ENCODE data around the gene EXD1. TPM values are rescaled to one million over a fixed set of nuclear protein-coding genes. Genes with fewer than 3 reads are reported as not detected.

Gene EXD1
- total RNA-seq, 1 donor from 2014 or later = not detected

DNA sequence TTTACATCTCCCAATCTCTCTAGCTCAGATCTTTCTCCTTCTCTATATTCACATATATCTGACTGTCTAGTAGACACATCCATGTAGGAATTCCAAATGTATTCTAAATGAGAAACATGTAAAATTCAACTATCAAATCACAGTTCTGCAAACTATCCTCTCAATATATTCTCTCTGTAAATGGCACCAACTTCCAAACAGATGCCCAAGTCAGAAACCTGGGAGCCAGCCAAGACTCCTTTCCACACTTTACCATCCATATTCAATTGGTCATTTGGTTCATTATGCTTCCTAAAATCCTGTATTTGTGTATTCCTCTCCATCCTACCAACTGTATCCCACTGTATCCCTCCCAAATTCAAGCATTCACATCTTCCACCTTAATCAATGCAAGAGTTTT lies 61.5 kb downstream of the EXD1 start:
- Histone ChIP-seq H3K27ac (no peak overlapping the region), H3K4me3 (no peak overlapping the region), H3K4me1 (no peaks in the 10 kb centered on the region), H3K9me3 (no peaks in the 10 kb centered on the region), H3K36me3 (no peaks in the 10 kb centered on the region), H3K27me3 (no peaks in the 10 kb centered on the region)
- intact Hi-C loops (cut with DNase I) = no loop called here
- TF ChIP-seq POLR2AphosphoS5 (IDR thresholded peaks at IDR 0.05; ENCODE audit: insufficient read depth in 1 of 2, low read depth in 1 of 2) = no peak
- TF ChIP-seq, protein P1, sequence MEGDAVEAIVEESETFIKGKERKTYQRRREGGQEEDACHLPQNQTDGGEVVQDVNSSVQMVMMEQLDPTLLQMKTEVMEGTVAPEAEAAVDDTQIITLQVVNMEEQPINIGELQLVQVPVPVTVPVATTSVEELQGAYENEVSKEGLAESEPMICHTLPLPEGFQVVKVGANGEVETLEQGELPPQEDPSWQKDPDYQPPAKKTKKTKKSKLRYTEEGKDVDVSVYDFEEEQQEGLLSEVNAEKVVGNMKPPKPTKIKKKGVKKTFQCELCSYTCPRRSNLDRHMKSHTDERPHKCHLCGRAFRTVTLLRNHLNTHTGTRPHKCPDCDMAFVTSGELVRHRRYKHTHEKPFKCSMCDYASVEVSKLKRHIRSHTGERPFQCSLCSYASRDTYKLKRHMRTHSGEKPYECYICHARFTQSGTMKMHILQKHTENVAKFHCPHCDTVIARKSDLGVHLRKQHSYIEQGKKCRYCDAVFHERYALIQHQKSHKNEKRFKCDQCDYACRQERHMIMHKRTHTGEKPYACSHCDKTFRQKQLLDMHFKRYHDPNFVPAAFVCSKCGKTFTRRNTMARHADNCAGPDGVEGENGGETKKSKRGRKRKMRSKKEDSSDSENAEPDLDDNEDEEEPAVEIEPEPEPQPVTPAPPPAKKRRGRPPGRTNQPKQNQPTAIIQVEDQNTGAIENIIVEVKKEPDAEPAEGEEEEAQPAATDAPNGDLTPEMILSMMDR (IDR thresholded peaks at IDR 0.05) = no peak
- TF ChIP-seq POLR2A (IDR thresholded peaks at IDR 0.05) = no peak
- no peak for DNase-seq (ENCODE audit: extremely low spot score in 2 of 2)

DNA sequence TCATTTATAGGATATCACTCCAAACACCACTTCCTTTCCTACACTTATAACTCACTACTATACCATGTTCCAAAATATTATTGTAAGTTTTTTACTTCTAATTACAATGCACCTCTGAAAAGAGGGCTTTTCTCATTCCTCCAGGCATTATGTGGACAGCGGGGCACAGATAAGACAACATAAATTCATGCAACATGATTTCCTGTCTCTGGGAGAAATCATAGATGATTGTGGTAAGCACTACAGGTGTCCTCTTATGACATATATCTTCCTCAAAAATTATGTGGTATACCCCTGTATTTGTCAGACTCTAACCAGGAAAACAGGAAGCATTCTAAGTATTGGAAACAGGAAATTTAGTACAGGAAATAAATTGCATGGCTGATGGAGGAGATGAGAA lies 68.8 kb downstream of the EXD1 start:
- no peak overlapping the region for H3K27ac ChIP-seq
- H3K9me3 ChIP-seq = no peaks in the 10 kb centered on the region
- intact Hi-C loops (cut with DNase I) = no loop called here
- no peaks in the 10 kb centered on the region for H3K36me3 ChIP-seq
- TF ChIP-seq POLR2AphosphoS5 (IDR thresholded peaks at IDR 0.05; ENCODE audit: insufficient read depth in 1 of 2, low read depth in 1 of 2) = no peak
- no peak for TF ChIP-seq POLR2A (IDR thresholded peaks at IDR 0.05)
- TF ChIP-seq, protein P1 (IDR thresholded peaks at IDR 0.05) = no peak
- no peaks in the 10 kb centered on the region for H3K4me1 ChIP-seq
- H3K27me3 ChIP-seq = no peaks in the 10 kb centered on the region
- DNase-seq (ENCODE audit: extremely low spot score in 2 of 2) = no peak
- H3K4me3 ChIP-seq = no peak overlapping the region

DNA sequence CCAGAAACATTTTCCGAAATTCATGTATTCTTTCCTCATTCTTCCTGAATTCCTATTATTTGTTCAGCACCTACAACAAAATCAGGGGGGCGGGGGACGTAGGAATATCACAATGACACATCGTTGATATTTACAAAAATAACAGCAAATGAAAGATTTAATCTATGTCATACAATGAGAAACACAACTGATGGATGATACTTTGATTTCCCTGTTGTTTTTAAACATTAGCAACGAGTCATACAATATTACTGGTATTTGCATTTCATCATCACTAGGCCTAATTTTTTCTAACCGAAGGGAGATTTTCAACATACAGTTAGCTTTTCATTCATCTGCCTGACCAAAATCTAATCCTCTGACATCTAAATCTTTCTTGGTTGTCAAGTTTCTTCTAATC lies 69.2 kb downstream of the EXD1 start:
- no peaks in the 10 kb centered on the region for H3K27me3 ChIP-seq
- H3K9me3 ChIP-seq = no peaks in the 10 kb centered on the region
- no peaks in the 10 kb centered on the region for H3K36me3 ChIP-seq
- no peak overlapping the region for H3K27ac ChIP-seq
- intact Hi-C loops (cut with DNase I) = no loop called here
- TF ChIP-seq, protein P1 (IDR thresholded peaks at IDR 0.05) = no peak
- TF ChIP-seq POLR2A (IDR thresholded peaks at IDR 0.05) (no peak), POLR2AphosphoS5 (IDR thresholded peaks at IDR 0.05; ENCODE audit: insufficient read depth in 1 of 2, low read depth in 1 of 2) (no peak)
- H3K4me3 ChIP-seq = no peak overlapping the region
- no peaks in the 10 kb centered on the region for H3K4me1 ChIP-seq
- DNase-seq (ENCODE audit: extremely low spot score in 2 of 2) = no peak

DNA sequence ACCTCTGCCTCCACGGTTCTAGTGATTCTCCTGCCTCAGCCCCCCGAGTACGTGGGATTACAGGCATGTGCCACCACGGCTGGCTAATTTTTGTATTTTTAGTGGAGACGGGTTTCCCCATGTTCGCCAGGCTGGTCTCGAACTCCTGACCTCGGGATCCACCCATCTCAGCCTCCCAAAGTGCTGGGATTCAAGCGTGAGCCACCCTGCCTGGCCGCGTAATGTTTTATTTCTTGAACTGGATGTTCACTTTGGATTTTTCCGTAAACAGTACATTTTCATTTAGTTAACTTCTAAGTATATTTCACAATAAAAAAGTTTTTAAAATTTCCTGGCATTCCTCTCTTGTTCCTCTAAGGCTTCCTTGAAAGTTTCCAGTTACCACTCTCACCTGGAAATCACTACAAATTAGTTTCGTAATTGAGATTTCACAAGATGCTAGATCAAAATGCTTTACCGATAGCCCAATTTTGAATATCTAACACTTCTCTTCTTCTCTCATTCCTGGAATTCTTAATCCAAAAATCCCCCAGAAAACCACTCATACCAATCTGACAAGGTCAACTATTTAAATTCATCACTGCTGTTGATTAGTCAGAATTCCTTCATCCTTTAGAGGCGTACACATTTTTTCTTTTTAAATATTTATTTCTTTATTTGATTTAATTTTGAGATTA lies 69.8 kb downstream of the EXD1 start:
- H3K4me1 ChIP-seq = no peaks in the 10 kb centered on the region
- H3K27ac ChIP-seq = no peak overlapping the region
- H3K27me3 ChIP-seq = no peaks in the 10 kb centered on the region
- no peak for DNase-seq (ENCODE audit: extremely low spot score in 2 of 2)
- intact Hi-C loops (cut with DNase I) = no loop called here
- no peaks in the 10 kb centered on the region for H3K36me3 ChIP-seq
- H3K4me3 ChIP-seq = no peak overlapping the region
- TF ChIP-seq POLR2A (IDR thresholded peaks at IDR 0.05) (no peak), POLR2AphosphoS5 (IDR thresholded peaks at IDR 0.05; ENCODE audit: insufficient read depth in 1 of 2, low read depth in 1 of 2) (no peak)
- TF ChIP-seq, protein P1 (IDR thresholded peaks at IDR 0.05) = no peak
- H3K9me3 ChIP-seq = no peaks in the 10 kb centered on the region

DNA sequence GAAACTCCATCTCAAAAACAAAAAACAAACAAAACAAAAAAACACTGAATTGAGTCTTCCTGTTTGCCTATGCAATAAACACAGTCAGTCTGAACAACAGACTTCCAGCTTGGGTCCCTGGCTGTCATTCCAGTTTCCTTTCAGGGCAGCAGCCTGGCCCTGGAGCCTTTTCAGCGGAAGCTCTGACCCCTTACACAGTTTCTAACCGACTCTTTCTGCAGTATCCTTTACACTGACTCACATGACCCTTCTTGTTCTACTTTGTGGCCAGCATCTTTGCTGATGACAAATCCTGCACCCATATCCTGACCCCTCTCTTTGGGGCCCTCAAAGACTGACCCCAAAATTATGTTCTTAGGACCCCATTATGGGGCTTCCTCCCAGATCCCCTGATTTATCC lies 76.1 kb downstream of the EXD1 start:
- DNase-seq (ENCODE audit: extremely low spot score in 2 of 2) = no peak
- Histone ChIP-seq H3K4me3 (no peak overlapping the region), H3K9me3 (no peaks in the 10 kb centered on the region), H3K27me3 (no peaks in the 10 kb centered on the region), H3K36me3 (no peaks in the 10 kb centered on the region), H3K27ac (no peak overlapping the region), H3K4me1 (no peaks in the 10 kb centered on the region)
- intact Hi-C loops (cut with DNase I) = no loop called here
- TF ChIP-seq POLR2A (IDR thresholded peaks at IDR 0.05) (no peak), POLR2AphosphoS5 (IDR thresholded peaks at IDR 0.05; ENCODE audit: insufficient read depth in 1 of 2, low read depth in 1 of 2) (no peak)
- TF ChIP-seq, protein P1 (IDR thresholded peaks at IDR 0.05) = no peak

Data from vagina (tissue), 2 donors.